SK-N-SH treated with all-trans-retinoic acid at 6 μM for 48 hours (cell line): ENCODE results near the gene UNC5C.

ENCODE experiments used
- ATAC-seq: fragments of 200-7000 bp; cut with Tn5 transposase; 3 replicates; pipeline ENCODE4 v1.9.1; 2020; ENCODE audit warnings: mild to moderate bottlenecking, moderate library complexity
- ARNTL ChIP-seq: fragments of 450-650 bp; formaldehyde crosslinking; IDR thresholded peaks from 2 replicates; pipeline ENCODE4 v1.5.0; 2020; ENCODE audit warnings: low read depth, mild to moderate bottlenecking, moderate library complexity, borderline replicate concordance
- CSRNP3 ChIP-seq: fragments of 250-450 bp; sonication (Bioruptor Pico); IDR thresholded peaks from 2 replicates; pipeline ENCODE4 v1.5.1; 2021; ENCODE audit warnings: mild to moderate bottlenecking, moderate library complexity
- ESRRG ChIP-seq: fragments of 250-450 bp; sonication (Bioruptor Pico); IDR thresholded peaks from 2 replicates; pipeline ENCODE4 v1.6.1; 2021; ENCODE audit warnings: mild to moderate bottlenecking
- GLIS3 ChIP-seq: fragments of 250-450 bp; sonication (Bioruptor Pico); IDR thresholded peaks from 2 replicates; pipeline ENCODE4 v1.5.0; 2020; ENCODE audit warnings: mild to moderate bottlenecking, moderate library complexity
- ISL1 ChIP-seq: fragments of 250-450 bp; sonication (Bioruptor Pico); IDR thresholded peaks from 2 replicates; pipeline ENCODE4 v2.1.2; 2022; ENCODE audit warnings: mild to moderate bottlenecking, moderate library complexity
- OSR1 ChIP-seq: fragments of 250-450 bp; sonication (Bioruptor Pico); IDR thresholded peaks from 2 replicates; pipeline ENCODE4 v1.8.0; 2022; ENCODE audit warnings: moderate library complexity, mild to moderate bottlenecking, inconsistent platforms
- PATZ1 ChIP-seq: fragments of 250-450 bp; sonication (Bioruptor Pico); IDR thresholded peaks from 2 replicates; pipeline ENCODE4 v1.8.0; 2020; ENCODE audit warnings: mild to moderate bottlenecking, moderate library complexity, borderline replicate concordance
- POU6F1 ChIP-seq: fragments of 250-450 bp; sonication (Bioruptor Pico); IDR thresholded peaks from 2 replicates; pipeline ENCODE4 v1.8.0; 2021; ENCODE audit warnings: low read depth, mild to moderate bottlenecking, moderate library complexity, borderline replicate concordance
- PPARA ChIP-seq: fragments of 250-450 bp; sonication (Bioruptor Pico); IDR thresholded peaks from 2 replicates; pipeline ENCODE4 v1.5.0; 2020; ENCODE audit warnings: mild to moderate bottlenecking, borderline replicate concordance
- RARB ChIP-seq: fragments of 250-450 bp; sonication (Bioruptor Pico); IDR thresholded peaks from 2 replicates; pipeline ENCODE4 v1.8.0; 2021; ENCODE audit warnings: mild to moderate bottlenecking, moderate library complexity
- SNAI2 ChIP-seq: fragments of 250-450 bp; sonication (Bioruptor Pico); IDR thresholded peaks from 2 replicates; pipeline ENCODE4 v1.5.0; 2020; ENCODE audit warnings: mild to moderate bottlenecking, moderate library complexity
- TCF4 ChIP-seq: fragments of 250-450 bp; sonication (Bioruptor Pico); IDR thresholded peaks from 2 replicates; pipeline ENCODE4 v1.8.0; 2021; ENCODE audit warnings: mild to moderate bottlenecking, moderate library complexity, borderline replicate concordance
- TOX ChIP-seq: fragments of 250-450 bp; sonication (Bioruptor Pico); IDR thresholded peaks from 2 replicates; pipeline ENCODE4 v1.8.0; 2021; ENCODE audit warnings: mild to moderate bottlenecking, moderate library complexity, borderline replicate concordance
- TSHZ2 ChIP-seq: fragments of 250-450 bp; sonication (Bioruptor Pico); IDR thresholded peaks from 2 replicates; pipeline ENCODE4 v1.5.0; 2020; ENCODE audit warnings: mild to moderate bottlenecking, moderate library complexity
- ZC3H10 ChIP-seq: fragments of 250-450 bp; sonication (Bioruptor Pico); IDR thresholded peaks from 2 replicates; pipeline ENCODE4 v1.5.1; 2021; ENCODE audit warnings: mild to moderate bottlenecking, moderate library complexity
- ZFP3 ChIP-seq: fragments of 250-450 bp; sonication (Bioruptor Pico); IDR thresholded peaks from 2 replicates; pipeline ENCODE4 v1.5.0; 2020; ENCODE audit warnings: mild to moderate bottlenecking, moderate library complexity
- ZFP30 ChIP-seq: fragments of 450-650 bp; formaldehyde crosslinking; IDR thresholded peaks from 2 replicates; pipeline ENCODE4 v1.5.0; 2022; ENCODE audit warnings: mild to moderate bottlenecking, moderate library complexity
- ZNF565 ChIP-seq: fragments of 450-650 bp; formaldehyde crosslinking; conservative IDR thresholded peaks from 2 replicates; pipeline ENCODE4 v1.5.0; 2020; ENCODE audit warnings: low read depth, mild to moderate bottlenecking, moderate library complexity
- ZNF70 ChIP-seq: fragments of 450-650 bp; formaldehyde crosslinking; IDR thresholded peaks from 2 replicates; pipeline ENCODE4 v1.5.0; 2020; ENCODE audit warnings: mild to moderate bottlenecking, moderate library complexity
- ZNF8 ChIP-seq: fragments of 450-650 bp; formaldehyde crosslinking; IDR thresholded peaks from 2 replicates; pipeline ENCODE4 v1.5.0; 2020; ENCODE audit warnings: mild to moderate bottlenecking, moderate library complexity
- TF ChIP-seq, protein P1 (sequence below): fragments of 250-450 bp; sonication (Bioruptor Pico); IDR thresholded peaks from 2 replicates; pipeline ENCODE4 v1.5.1; 2020; ENCODE audit warnings: low read depth, mild to moderate bottlenecking, moderate library complexity

The UNC5C gene

DNA sequence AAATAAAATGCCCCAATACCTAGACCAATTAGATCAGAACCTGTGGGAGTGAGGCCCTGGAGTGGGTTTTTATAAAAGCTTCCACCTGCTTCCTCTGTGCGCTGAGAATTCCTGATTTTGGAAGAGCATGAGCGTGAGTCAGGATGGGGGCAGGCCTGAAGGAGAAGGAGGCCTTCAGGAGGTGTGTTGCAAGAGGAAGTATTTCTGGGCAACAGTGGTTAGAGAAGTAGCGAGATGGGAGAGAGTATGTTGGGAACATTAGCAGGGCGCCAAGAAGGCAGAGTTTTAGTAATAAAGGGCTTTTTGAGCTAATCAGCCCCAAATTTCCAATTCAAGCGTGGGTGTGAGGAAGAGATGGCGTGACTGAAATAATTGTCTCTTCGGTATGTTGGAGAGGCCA is 349.8 kb downstream of the UNC5C start:
- TF ChIP-seq PATZ1 (no peak), ZNF8 (CRISPR knock-in tag) (no peak), ESRRG (CRISPR knock-in tag) (no peak), RARB (CRISPR knock-in tag) (no peak), ARNTL (no peak), PPARA (CRISPR knock-in tag) (no peak), ZFP3 (CRISPR knock-in tag) (no peak), SNAI2 (CRISPR knock-in tag) (no peak), OSR1 (CRISPR knock-in tag) (no peak), ZFP30 (no peak), ZNF565 (CRISPR knock-in tag) (no peak), TOX (CRISPR knock-in tag) (no peak), GLIS3 (no peak), TSHZ2 (CRISPR knock-in tag) (no peak), POU6F1 (CRISPR knock-in tag) (no peak), TCF4 (CRISPR knock-in tag) (no peak)
- TF ChIP-seq, protein P1, sequence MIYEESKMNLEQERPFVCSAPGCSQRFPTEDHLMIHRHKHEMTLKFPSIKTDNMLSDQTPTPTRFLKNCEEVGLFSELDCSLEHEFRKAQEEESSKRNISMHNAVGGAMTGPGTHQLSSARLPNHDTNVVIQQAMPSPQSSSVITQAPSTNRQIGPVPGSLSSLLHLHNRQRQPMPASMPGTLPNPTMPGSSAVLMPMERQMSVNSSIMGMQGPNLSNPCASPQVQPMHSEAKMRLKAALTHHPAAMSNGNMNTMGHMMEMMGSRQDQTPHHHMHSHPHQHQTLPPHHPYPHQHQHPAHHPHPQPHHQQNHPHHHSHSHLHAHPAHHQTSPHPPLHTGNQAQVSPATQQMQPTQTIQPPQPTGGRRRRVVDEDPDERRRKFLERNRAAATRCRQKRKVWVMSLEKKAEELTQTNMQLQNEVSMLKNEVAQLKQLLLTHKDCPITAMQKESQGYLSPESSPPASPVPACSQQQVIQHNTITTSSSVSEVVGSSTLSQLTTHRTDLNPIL = no peak
- ATAC-seq = no peak

- no peak for TF ChIP-seq CSRNP3
- no peak for TF ChIP-seq TCF4 (CRISPR knock-in tag)
- TF ChIP-seq ZNF70 = no peak
- no peak for TF ChIP-seq ISL1 (CRISPR knock-in tag)
- TF ChIP-seq, protein P1 = no peak
- TF ChIP-seq RARB (CRISPR knock-in tag) = no peak
- no peak for ATAC-seq
These were observed 351.4 kb downstream of the UNC5C start for GRCh38 chr4:95197353-95197752.

- TF ChIP-seq ZNF565 (CRISPR knock-in tag) = no peak
- no peak for TF ChIP-seq PATZ1
- TF ChIP-seq ZC3H10 (CRISPR knock-in tag) = no peak
- TF ChIP-seq CSRNP3 = no peak
- no peak for TF ChIP-seq TOX (CRISPR knock-in tag)
- TF ChIP-seq ZFP3 (CRISPR knock-in tag) = no peak
- TF ChIP-seq POU6F1 (CRISPR knock-in tag) = no peak
- TF ChIP-seq ESRRG (CRISPR knock-in tag) = no peak
- TF ChIP-seq, all 23 proteins: peak for 0
- no peak for ATAC-seq
These were observed 355.2 kb downstream of the UNC5C start for GRCh38 chr4:95193391-95194224.
